ENCODE measurements around the gene DYSF. TPM values are rescaled to one million over a fixed set of nuclear protein-coding genes. Genes with fewer than 3 reads are reported as not detected.

The DYSF gene
- polyA plus RNA-seq, 1 of the 3 experiments (the other 2 are of a cell fraction) = 0.10 TPM

- Histone ChIP-seq H3K36me3 (replicated peaks in 1 of 2; ENCODE audit: control insufficient read depth in 1 of 2, insufficient read depth in 2 of 2, low read length in 1 of 2) (no peaks in the 10 kb centered on the region), H3K4me2 (no peak overlapping the region), H3K4me1 (ENCODE audit: control insufficient read depth in 1 of 2, insufficient read depth in 2 of 2, low read depth in 1 of 2, low read length in 1 of 2) (peaks cover 0 to 3% of the 10 kb centered on the region in 2 experiments; a peak in 1 of 4 replicates), H4K20me1 (ENCODE audit: insufficient read depth) (no peaks in the 10 kb centered on the region), H3K9me2 (no peaks in the 10 kb centered on the region), H3K79me2 (ENCODE audit: insufficient read depth) (no peaks in the 10 kb centered on the region), H3K9me3 (no peaks in the 10 kb centered on the region), H3F3A (replicated peaks; ENCODE audit: insufficient read depth) (no peaks in the 10 kb centered on the region), H3K27me3 (ENCODE audit: insufficient read depth) (no peaks in the 10 kb centered on the region), H3K27ac (ENCODE audit: low read depth in 2 of 2, low read length in 1 of 2) (no peak overlapping the region), H3K9ac (no peak overlapping the region), H2AFZ (ENCODE audit: low read depth) (no peak overlapping the region), H3K4me3 (ENCODE audit: low read depth in 2 of 2, low read length in 1 of 2) (no peak overlapping the region)
- WGBS (ENCODE audit: low lambda C conversion rate) = 61% methylated on average over 17 of the region's 17 CpGs
- no peak for DNase-seq
- ChIA-PET POLR2A (no interaction called here), CTCF (interaction anchor here (1.2 kb wide), 1 partner anchor 434 kb away, joined by 3 read pairs; no protein-coding TSS in a partner anchor)
- TF ChIP-seq POLR2AphosphoS5 (IDR thresholded peaks at IDR 0.05; ENCODE audit: low read depth, low read length) (no peak), RCOR1 (IDR thresholded peaks at IDR 0.05; ENCODE audit: low read length) (no peak), NFIC (IDR thresholded peaks at IDR 0.05; ENCODE audit: borderline replicate concordance) (peak; percentile 57; the same call in 1 of the 2 replicates), SMC3 (IDR thresholded peaks at IDR 0.05; ENCODE audit: low read depth, low read length) (no peak), FOSL2 (IDR thresholded peaks at IDR 0.05; ENCODE audit: borderline replicate concordance, low read depth) (peak; percentile 26; the same call in 1 of the 2 replicates), GATA2 (CRISPR knock-in tag; IDR thresholded peaks at IDR 0.05) (no peak), SIN3A (IDR thresholded peaks at IDR 0.05; ENCODE audit: borderline replicate concordance, low read depth, low read length) (no peak), FOXM1 (IDR thresholded peaks at IDR 0.05; ENCODE audit: low read depth) (no peak), RFX5 (IDR thresholded peaks at IDR 0.05; ENCODE audit: low read length) (no peak), MEF2A (IDR thresholded peaks at IDR 0.05; ENCODE audit: borderline replicate concordance, low read depth) (peak; percentile 79), FOXJ3 (CRISPR knock-in tag; IDR thresholded peaks at IDR 0.05) (no peak), EP300 (IDR thresholded peaks at IDR 0.05; ENCODE audit: borderline replicate concordance in 1 of 2, low read depth in 1 of 2, low read length in 1 of 2) (peak in 1 of 2 experiments; percentile 53; a peak in 1 of 4 replicates), IRF3 (IDR thresholded peaks at IDR 0.05; ENCODE audit: low read depth, low read length) (no peak), TCF12 (IDR thresholded peaks at IDR 0.05) (peak; percentile 60; the same call in 1 of the 2 replicates), ELF1 (IDR thresholded peaks at IDR 0.05) (no peak), PBX3 (IDR thresholded peaks at IDR 0.05) (no peak), RAD21 (IDR thresholded peaks at IDR 0.05; ENCODE audit: low read length) (no peak), MAX (IDR thresholded peaks at IDR 0.05; ENCODE audit: low read depth) (no peak), TAF1 (IDR thresholded peaks at IDR 0.05; ENCODE audit: borderline replicate concordance, low read depth, low read length) (no peak), NRF1 (IDR thresholded peaks at IDR 0.05; ENCODE audit: low read depth, low read length) (no peak), CHD2 (IDR thresholded peaks at IDR 0.05; ENCODE audit: low read length, partially characterized antibody) (no peak), EZH2phosphoT487 (IDR thresholded peaks at IDR 0.05; ENCODE audit: borderline replicate concordance, low read depth) (no peak), TEAD4 (IDR thresholded peaks at IDR 0.05; ENCODE audit: borderline replicate concordance, insufficient read depth) (no peak)
- TF ChIP-seq, protein P1, sequence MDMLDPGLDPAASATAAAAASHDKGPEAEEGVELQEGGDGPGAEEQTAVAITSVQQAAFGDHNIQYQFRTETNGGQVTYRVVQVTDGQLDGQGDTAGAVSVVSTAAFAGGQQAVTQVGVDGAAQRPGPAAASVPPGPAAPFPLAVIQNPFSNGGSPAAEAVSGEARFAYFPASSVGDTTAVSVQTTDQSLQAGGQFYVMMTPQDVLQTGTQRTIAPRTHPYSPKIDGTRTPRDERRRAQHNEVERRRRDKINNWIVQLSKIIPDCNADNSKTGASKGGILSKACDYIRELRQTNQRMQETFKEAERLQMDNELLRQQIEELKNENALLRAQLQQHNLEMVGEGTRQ (IDR thresholded peaks at IDR 0.05; ENCODE audit: borderline replicate concordance, low read depth, low read length) = no peak
- TF ChIP-seq, protein P2, sequence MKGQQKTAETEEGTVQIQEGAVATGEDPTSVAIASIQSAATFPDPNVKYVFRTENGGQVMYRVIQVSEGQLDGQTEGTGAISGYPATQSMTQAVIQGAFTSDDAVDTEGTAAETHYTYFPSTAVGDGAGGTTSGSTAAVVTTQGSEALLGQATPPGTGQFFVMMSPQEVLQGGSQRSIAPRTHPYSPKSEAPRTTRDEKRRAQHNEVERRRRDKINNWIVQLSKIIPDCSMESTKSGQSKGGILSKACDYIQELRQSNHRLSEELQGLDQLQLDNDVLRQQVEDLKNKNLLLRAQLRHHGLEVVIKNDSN (IDR thresholded peaks at IDR 0.05; ENCODE audit: borderline replicate concordance, low read depth) = no peak
- TF ChIP-seq, protein P3, sequence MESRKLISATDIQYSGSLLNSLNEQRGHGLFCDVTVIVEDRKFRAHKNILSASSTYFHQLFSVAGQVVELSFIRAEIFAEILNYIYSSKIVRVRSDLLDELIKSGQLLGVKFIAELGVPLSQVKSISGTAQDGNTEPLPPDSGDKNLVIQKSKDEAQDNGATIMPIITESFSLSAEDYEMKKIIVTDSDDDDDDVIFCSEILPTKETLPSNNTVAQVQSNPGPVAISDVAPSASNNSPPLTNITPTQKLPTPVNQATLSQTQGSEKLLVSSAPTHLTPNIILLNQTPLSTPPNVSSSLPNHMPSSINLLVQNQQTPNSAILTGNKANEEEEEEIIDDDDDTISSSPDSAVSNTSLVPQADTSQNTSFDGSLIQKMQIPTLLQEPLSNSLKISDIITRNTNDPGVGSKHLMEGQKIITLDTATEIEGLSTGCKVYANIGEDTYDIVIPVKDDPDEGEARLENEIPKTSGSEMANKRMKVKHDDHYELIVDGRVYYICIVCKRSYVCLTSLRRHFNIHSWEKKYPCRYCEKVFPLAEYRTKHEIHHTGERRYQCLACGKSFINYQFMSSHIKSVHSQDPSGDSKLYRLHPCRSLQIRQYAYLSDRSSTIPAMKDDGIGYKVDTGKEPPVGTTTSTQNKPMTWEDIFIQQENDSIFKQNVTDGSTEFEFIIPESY (IDR thresholded peaks at IDR 0.05; ENCODE audit: borderline replicate concordance, low read depth) = no peak
Measured at GRCh38 chr2:71716697-71717624, 263.6 kb downstream of the DYSF start.
